Transverse colon (tissue), 3 donors: ENCODE results near the gene RABGGTA.

Source experiments
- CTCF ChIP-seq, 5 experiments: fragments of 200-600 bp in 3 of 5; fragments of 450-650 bp in 2 of 5; sonication (generic) in 3 of 5; IDR thresholded peaks; 1 replicate in 2 of 5; 2 replicates in 3 of 5; pipeline ENCODE4 v1.5.1; 2016 to 2017; ENCODE audit warnings: antibody characterized with exemption in 5 of 5, inconsistent platforms in 3 of 5, mild to moderate bottlenecking in 2 of 5, moderate library complexity in 1 of 5
- EP300 ChIP-seq: sonication (generic); formaldehyde crosslinking; IDR thresholded peaks from one replicate; pipeline ENCODE4 v1.6.1; 2017; ENCODE audit warnings: antibody characterized with exemption, low read depth
- POLR2A ChIP-seq: fragments of 450-650 bp; IDR thresholded peaks from one replicate; pipeline ENCODE4 v1.6.1; 2016; ENCODE audit warnings: antibody characterized with exemption, mild to moderate bottlenecking, moderate library complexity

- no peak for TF ChIP-seq CTCF (IDR thresholded peaks at IDR 0.05)
- TF ChIP-seq EP300: no peak
- no peak for TF ChIP-seq POLR2A
Measured at GRCh38 chr14:24281636-24282035, 10.2 kb upstream of the RABGGTA start.
